CD4-positive, alpha-beta T cell treated with Interleukin-12 subunit alpha and Interleukin-12 subunit beta, for 1 hour (primary cell): ENCODE results near the gene C2orf74.
A peak's percentile ranks its signal among the peaks of the same experiment; 100 is the strongest.
"Not testable (repeated sequence)": the region's sequence is repeated elsewhere in the genome, so short reads cannot be mapped to it uniquely, and the experiment has no call there.

Source experiments
- DNase-seq: peaks from one replicate; pipeline ENCODE4 v3.0.0-alpha.2; 2020

C2orf74 gene

DNA sequence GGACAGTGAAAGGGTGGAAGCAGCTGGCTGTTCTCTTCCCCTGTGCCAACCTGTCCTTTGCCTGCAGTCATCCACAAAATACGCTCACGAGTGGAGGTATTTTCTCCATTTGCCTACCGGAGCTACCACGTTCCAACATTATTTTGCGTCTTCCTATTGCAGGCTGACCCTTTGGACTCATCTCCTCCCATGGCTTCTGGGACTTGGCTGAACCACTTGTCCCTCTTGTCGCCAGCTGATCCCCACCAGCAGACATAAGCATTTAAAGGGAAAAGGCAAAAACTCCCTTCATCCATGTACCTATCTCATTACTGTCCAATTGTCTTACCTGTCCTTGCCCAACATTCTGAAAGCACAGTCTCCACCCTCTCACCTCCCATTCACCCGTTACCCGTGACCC, 13.0 kb downstream of the C2orf74 start:
- no peak for DNase-seq

GRCh38 chr2:61176755-61177726, 15.1 kb downstream of the C2orf74 start:
- peak; percentile 94 for DNase-seq

DNA sequence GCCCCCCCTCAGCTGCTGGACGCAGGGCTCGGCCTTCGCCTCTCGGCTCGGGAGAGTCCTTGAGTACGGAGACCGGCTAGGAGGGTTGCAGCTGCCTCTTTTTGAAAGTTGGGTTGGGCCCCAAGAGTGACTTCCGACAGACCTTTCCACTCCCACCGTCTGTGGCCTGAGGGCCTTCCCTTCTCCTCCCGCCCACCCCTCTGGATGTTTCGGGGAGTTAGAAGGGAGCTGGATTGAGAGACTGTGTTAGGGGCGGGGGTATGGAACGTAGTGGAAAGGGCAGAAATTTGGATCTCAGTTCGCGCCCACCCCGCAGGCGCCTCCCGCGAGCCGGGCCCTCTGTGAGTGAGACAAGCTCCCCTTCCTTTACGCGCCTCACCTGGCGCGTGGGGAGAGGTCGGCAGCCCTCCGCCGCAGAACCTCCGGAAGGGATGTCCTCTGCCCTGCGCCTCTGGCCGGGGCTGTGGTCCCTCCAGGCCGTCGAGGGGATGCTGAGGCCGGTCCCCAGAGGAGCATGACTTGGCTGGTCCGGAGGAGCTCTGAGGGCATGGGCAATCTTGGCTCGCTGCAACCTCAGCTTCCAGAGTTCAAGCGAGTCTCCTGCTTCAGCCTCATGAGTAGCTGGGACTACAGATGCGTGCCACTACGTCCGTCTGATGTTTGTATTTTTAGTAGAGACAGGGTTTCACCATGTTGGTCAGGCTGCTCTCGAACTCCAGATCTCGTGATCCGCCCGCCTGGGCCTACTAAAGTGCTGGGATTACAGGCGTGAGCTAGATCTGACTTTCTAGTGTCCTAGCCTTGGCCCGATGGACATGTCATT, 15.9 kb downstream of the C2orf74 start:
- DNase-seq, result peak; percentile 47

GRCh38 chr2:61178603-61179545, 16.9 kb downstream of the C2orf74 start:
- peak; percentile 28 for DNase-seq

GRCh38 chr2:61179701-61180639, 18.0 kb downstream of the C2orf74 start:
- DNase-seq, result no peak

- DNase-seq, result no peak
Measured at GRCh38 chr2:61180686-61181085, 18.7 kb downstream of the C2orf74 start.

- no peak for DNase-seq
Measured at GRCh38 chr2:61181382-61182058, 19.5 kb downstream of the C2orf74 start.

DNA sequence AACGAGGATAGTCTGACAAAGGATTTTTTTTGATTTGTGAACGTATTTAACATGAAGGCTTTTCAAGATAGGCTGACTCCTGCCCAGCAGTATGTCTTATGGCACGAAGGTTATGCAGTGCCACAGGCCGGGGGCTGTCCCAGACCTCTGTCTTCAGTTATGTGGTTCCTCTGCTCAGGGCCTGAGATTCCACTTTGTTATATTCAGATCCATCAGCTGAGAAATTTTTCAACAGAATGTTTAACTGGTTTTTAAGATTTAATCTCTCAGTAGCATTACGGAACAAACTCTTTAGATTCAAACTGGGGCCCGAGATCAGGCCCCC, 20.0 kb downstream of the C2orf74 start:
- DNase-seq, result no peak

DNA sequence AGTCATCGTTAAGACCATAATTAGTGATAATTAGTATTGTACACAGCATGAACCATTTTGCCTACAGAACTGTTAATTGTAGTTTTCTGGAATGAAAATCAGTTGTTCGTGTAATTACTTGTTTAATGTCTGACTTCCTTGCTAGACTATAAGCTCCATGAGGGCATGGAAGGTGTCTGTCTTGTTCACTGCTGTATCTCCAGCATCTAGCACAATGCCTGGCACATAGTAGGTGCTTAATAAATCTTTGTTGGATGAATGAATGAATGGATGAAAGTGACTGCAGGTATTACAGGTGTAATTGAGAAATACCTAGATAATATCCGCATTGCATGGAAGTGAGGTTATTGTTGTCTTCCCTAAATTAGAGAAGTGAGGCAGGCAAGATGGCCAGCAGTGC, 21.8 kb downstream of the C2orf74 start:
- no peak for DNase-seq

- no peak for DNase-seq
Measured at GRCh38 chr2:61184263-61184662, 22.3 kb downstream of the C2orf74 start.

DNA sequence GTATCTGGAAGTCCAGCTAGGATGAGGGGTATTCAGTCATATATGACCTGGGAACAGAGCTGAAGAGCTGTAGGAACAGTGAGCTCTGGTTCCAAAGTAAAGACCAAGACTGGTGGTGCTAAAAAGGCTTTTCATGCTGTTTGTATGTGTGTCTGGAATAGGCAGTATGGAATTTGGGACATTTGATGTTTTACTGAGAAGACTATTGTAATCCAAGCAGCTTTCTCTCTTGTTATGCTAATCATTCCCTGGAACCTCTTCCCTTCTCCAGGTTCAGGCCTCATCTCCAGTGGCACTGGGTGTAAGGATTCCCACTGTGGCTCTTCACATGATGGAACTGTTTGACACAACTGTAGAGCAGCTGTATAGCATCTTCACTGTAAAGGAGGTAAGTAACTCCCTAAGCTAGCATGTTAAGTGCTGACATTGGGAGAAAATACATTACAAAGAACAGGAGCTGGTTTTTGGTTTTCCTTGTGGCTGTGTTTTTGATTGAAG, 23.3 kb downstream of the C2orf74 start:
- DNase-seq, result no peak

GRCh38 chr2:61187085-61187484, 25.1 kb downstream of the C2orf74 start:
- no peak for DNase-seq

DNA sequence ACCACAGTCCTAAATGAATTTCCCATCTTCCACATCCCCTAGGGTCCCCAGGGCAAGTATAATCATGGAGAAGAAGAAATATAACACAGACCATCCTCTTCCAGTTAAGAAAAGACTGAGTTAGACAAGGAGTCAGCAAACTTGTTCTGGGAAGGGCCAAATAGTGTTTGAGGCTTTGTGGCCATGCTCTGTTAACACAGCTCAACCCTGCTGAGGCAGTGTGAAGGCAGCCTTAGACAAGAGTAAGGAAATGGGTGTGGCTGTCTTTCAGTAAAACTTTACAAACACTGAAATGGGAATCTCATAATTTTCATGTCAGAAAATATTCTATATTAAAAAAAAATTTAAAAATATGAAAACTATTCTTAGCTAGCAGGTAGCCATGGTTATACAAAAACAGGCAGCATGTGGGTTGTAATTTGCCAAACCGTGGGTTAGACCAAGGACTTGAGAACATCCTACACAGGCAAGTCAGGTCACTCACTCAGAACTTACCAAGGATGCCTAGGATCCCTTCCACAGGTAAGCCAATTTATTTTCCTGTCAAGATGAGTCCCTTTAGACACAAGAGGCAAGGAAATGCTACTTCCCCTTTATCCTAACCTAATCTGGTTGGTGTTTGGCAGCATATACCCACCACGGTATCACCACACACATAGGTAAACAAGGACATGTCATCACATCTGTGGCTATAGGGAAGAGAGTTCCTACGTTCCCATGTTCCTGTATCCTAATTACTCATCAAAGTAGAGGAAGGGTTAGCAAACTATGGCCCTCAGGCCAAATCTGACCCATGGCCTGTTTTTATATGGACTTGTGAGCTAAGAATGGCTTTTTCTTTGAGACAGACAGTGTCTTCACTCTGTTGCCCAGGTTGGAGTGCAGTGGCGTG, 31.9 kb downstream of the C2orf74 start:
- peak; percentile 16 for DNase-seq

DNA sequence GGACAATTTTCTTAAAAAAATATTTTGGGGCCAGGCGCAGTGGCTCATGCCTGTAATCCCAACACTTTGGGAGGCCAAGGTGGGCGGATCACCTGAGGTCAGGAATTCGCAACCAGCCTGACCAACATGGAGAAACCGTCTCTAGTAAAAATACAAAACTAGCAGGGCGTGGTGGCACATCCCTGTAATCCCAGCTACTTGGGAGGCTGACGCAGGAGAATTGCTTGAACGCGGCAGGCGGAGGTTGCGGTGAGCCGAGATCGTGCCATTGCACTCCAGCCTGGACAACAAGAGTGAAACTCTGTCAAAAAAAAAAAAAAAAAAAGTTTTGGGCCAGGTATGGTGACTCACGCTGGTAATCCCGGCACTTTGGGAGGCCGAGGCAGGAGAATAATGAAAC, 32.7 kb downstream of the C2orf74 start:
- DNase-seq, result not testable (repeated sequence)

DNA sequence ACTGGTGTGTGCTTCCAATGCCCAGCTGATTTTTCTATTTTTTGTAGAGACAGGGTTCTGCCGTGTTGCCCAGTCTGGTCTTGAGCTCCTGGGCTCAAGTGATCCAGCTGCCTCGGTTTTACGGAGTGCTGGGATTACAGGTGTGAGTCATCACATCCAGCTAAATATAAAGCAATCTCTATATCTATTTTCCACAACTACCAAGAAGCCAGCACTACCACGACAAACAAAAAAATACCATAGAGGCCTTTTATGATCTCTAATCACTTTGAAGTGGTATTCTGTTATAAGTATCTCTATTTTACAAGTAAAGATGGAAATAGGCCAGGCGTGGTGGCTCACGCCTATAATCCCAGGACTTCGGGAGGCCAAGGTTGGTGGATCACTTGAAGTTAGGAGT, 34.7 kb downstream of the C2orf74 start:
- no peak for DNase-seq

DNA sequence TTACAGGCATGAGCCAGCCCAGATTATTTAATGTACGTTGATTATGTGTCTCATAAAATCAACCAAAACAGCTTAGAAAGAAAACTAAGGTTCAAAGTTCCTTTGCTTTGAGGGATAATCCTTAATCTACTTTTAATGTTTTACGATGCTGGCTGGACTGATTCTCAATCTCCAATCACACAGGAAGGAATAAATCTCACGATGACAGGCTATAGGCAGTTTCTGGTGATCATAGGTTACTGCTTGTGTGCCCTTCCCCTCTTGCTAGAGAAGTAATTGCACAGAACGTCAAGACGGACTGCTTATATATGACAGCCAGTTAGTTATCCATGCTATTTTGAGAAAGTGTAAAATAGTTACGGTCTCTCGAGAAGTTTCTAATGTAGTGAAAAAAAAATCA, 43.1 kb downstream of the C2orf74 start:
- DNase-seq, result no peak

DNA sequence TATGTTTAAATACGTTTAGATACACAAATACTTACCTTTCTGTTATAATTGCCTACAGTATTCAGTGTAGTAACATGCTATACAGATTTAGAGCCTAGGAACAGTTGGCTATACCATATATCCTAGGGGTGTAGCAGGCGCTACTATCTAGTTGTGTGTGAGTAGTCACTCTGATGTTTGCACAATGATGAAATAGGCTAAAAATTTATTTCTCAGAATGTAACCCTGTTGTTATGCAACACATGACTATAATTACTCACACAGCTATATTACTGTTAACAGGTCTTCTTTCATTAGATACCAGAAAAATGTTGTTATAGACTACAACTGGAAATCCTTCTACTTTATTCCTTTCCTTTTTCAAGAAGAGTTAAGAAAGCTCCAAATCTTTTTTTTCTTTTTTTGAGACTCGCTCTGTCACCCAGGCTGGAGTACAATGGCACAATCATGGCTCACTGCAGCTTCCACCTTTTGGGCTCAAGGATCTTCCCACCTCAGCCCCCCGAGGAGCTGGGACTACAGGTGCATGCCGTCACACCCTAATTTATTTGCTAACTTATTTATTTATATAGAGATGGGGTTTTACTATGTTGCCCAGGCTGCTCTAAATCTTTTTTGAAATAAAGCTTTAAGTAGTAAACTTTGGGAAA, 48.5 kb downstream of the C2orf74 start:
- no peak for DNase-seq

DNA sequence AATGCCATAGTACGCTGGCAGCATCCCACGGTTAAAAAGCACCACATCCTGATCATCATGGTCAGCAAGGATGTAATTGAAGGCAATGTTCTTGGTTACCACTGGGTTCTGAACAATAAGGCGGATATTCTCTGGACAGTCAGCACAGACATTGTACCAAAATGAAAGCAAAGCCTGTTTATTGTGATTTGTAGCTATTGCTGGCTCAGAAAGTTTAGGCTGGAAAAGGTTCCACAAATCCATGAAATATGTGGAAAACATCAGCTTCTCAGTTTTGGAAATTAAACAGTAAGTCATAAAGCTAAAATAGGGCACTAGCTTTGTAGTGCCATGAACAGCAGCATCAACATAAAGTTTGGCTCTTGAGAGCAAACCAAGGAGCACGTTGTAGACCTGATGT, 52.2 kb downstream of the C2orf74 start:
- no peak for DNase-seq
